ENCODE results near the gene ARID2. TPM values are rescaled to one million over a fixed set of nuclear protein-coding genes. Genes with fewer than 3 reads are reported as not detected.

Gene ARID2
- polyA plus RNA-seq, 1 experiment = 18.5 TPM

GRCh38 chr12:45898094-45898493 lies 168.6 kb downstream of the ARID2 start:
- Histone ChIP-seq H3K27me3 (ENCODE audit: control insufficient read depth, insufficient read depth, low read length) (no peaks in the 10 kb centered on the region), H3K4me3 (ENCODE audit: low read depth, low read length) (no peak overlapping the region), H3K27ac (ENCODE audit: low read depth, low read length) (no peak overlapping the region), H3K9me3 (ENCODE audit: control insufficient read depth, insufficient read depth, low read length) (no peaks in the 10 kb centered on the region)
- TF ChIP-seq CTCF (IDR thresholded peaks at IDR 0.05; ENCODE audit: low read depth, low read length) = no peak
- CTCF ChIA-PET = no interaction called here
- POLR2A ChIA-PET = no interaction called here
- DNase-seq (ENCODE audit: low read depth, low spot score) = no peak

- Histone ChIP-seq H3K27ac (ENCODE audit: low read depth, low read length) (no peak overlapping the region), H3K9me3 (ENCODE audit: control insufficient read depth, insufficient read depth, low read length) (no peaks in the 10 kb centered on the region), H3K27me3 (ENCODE audit: control insufficient read depth, insufficient read depth, low read length) (no peaks in the 10 kb centered on the region), H3K4me3 (ENCODE audit: low read depth, low read length) (no peak overlapping the region)
- CTCF ChIA-PET = no interaction called here
- no peak for TF ChIP-seq CTCF (IDR thresholded peaks at IDR 0.05; ENCODE audit: low read depth, low read length)
- POLR2A ChIA-PET = no interaction called here
- no peak for DNase-seq (ENCODE audit: low read depth, low spot score)
Measured at GRCh38 chr12:45907955-45908354, 178.4 kb downstream of the ARID2 start.

GRCh38 chr12:45909041-45909713 lies 179.7 kb downstream of the ARID2 start:
- POLR2A ChIA-PET = interaction anchor here (1.0 kb wide), 1 partner anchor 82 kb away, joined by 3 read pairs; no protein-coding TSS in a partner anchor
- DNase-seq (ENCODE audit: low read depth, low spot score) = peak; percentile 26
- Histone ChIP-seq H3K9me3 (ENCODE audit: control insufficient read depth, insufficient read depth, low read length) (no peaks in the 10 kb centered on the region), H3K4me3 (ENCODE audit: low read depth, low read length) (no peak overlapping the region), H3K27me3 (ENCODE audit: control insufficient read depth, insufficient read depth, low read length) (no peaks in the 10 kb centered on the region), H3K27ac (ENCODE audit: low read depth, low read length) (peak overlapping the region; percentile 34)
- no peak for TF ChIP-seq CTCF (IDR thresholded peaks at IDR 0.05; ENCODE audit: low read depth, low read length)
- CTCF ChIA-PET = interaction anchor here (0.9 kb wide), 1 partner anchor 147 kb away, joined by 3 read pairs; no protein-coding TSS in a partner anchor

GRCh38 chr12:45912774-45913173 lies 183.3 kb downstream of the ARID2 start:
- H3K27ac ChIP-seq (ENCODE audit: low read depth, low read length) = no peak overlapping the region
- CTCF ChIA-PET = interaction anchor here (2.5 kb wide), 1 partner anchor 150 kb away, joined by 8 read pairs; no protein-coding TSS in a partner anchor
- DNase-seq (ENCODE audit: low read depth, low spot score) = no peak

More at GRCh38 chr12:45912774-45913173, 183.3 kb downstream of the ARID2 start:
- Histone ChIP-seq H3K27me3 (ENCODE audit: control insufficient read depth, insufficient read depth, low read length) (no peaks in the 10 kb centered on the region), H3K9me3 (ENCODE audit: control insufficient read depth, insufficient read depth, low read length) (no peaks in the 10 kb centered on the region; the same call in 1 of the 2 replicates), H3K4me3 (ENCODE audit: low read depth, low read length) (no peak overlapping the region)
- TF ChIP-seq CTCF (IDR thresholded peaks at IDR 0.05; ENCODE audit: low read depth, low read length) = no peak
- POLR2A ChIA-PET = no interaction called here
